Stimulated activated CD4-positive, alpha-beta T cell treated with anti-CD3 and anti-CD28 coated beads, Interleukin-4, amount 100 ng/mL, for 24 hours (primary cell): ENCODE results near the gene TM7SF2.
A peak's percentile ranks its signal among the peaks of the same experiment; 100 is the strongest.

ENCODE experiments used
- DNase-seq: peaks from one replicate; pipeline ENCODE4 v3.0.0-alpha.2; 2020

The TM7SF2 gene

GRCh38 chr11:65090628-65091027 is 21.0 kb upstream of the TM7SF2 start:
- no peak for DNase-seq

- no peak for DNase-seq
These were observed 16.2 kb upstream of the TM7SF2 start for GRCh38 chr11:65095427-65095826.

GRCh38 chr11:65095974-65096806 is 15.5 kb upstream of the TM7SF2 start, which contains the start of gene VPS51:
Gene VPS51, plus strand, starts transcription at chr11:65096214. Its CDS starts 37 bp downstream, at chr11:65096251.
- peak; percentile 89 for DNase-seq

- no peak for DNase-seq
These were observed 14.7 kb upstream of the TM7SF2 start for GRCh38 chr11:65096926-65097325.

GRCh38 chr11:65100674-65101350 is 10.9 kb upstream of the TM7SF2 start:
- DNase-seq: no peak

- DNase-seq: no peak
These were observed 9.3 kb upstream of the TM7SF2 start for GRCh38 chr11:65102142-65103095.

GRCh38 chr11:65103476-65103875 is 8.2 kb upstream of the TM7SF2 start:
- DNase-seq: no peak

DNA sequence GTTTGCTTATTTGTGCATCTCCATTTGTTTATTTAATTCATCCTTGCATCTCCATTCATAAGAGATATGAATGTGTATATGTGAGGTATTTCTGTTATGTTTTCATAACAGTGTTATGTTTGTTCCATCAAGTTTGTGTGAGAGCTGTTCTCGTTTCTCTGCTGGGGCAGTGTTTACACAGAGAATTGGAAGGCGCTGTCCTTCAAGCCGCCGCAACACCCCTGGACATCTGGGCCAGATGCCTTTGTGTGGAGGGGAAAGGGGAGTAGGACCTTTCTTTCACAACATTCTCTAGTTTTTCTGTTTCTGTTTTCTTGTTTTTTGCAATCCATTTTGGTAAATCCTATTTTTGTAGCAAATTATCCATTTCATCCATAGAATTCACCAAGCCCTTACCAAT is 7.0 kb upstream of the TM7SF2 start:
- no peak for DNase-seq

DNA sequence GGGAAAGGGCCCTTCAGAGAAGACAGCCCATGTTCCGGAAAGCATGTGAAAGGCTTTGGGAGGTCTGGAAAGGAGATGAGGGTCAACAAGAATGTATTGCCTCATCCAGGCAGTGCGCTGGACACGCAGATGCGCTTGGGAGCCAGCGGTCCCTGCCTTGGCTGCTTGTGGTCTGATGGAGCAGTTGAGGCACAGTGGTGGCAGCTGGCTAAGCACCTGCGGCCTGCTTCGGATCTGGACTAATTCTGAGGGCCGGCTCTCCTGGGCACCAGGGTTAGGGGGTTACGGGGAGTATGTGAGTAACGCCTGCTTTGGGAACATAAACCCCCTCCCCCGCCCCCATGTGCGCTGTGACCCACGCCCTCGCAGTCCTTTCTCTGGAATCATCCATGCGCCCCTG is 4.6 kb upstream of the TM7SF2 start:
- no peak for DNase-seq

DNA sequence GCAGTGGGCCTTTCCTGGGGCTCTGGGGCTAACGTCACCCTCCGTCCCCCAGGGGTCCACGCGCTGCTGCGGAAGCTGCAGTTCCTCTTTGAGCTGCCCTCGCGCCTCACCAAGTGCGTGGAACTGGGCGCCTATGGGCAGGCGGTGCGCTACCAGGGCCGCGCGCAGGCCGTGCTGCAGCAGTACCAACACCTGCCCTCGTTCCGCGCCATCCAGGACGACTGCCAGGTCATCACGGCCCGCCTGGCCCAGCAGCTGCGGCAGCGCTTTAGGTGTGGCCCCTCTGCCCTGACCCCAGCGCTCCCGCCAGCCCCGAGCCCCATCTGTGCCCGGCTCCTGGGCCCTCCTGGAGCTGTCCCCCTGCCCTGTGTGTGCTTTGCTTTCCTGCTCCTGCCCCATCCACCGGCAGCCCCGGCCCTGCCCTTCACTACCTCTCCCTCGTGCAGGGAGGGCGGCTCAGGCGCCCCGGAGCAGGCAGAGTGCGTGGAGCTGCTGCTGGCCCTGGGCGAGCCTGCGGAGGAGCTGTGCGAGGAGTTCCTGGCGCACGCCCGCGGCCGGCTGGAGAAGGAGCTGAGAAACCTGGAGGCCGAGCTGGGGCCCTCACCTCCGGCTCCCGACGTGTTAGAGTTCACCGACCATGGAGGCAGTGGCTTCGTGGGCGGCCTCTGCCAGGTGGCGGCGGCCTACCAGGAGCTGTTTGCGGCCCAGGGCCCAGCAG is 3.8 kb upstream of the TM7SF2 start:
- no peak for DNase-seq

GRCh38 chr11:65108469-65109123 is 3.1 kb upstream of the TM7SF2 start:
- no peak for DNase-seq

DNA sequence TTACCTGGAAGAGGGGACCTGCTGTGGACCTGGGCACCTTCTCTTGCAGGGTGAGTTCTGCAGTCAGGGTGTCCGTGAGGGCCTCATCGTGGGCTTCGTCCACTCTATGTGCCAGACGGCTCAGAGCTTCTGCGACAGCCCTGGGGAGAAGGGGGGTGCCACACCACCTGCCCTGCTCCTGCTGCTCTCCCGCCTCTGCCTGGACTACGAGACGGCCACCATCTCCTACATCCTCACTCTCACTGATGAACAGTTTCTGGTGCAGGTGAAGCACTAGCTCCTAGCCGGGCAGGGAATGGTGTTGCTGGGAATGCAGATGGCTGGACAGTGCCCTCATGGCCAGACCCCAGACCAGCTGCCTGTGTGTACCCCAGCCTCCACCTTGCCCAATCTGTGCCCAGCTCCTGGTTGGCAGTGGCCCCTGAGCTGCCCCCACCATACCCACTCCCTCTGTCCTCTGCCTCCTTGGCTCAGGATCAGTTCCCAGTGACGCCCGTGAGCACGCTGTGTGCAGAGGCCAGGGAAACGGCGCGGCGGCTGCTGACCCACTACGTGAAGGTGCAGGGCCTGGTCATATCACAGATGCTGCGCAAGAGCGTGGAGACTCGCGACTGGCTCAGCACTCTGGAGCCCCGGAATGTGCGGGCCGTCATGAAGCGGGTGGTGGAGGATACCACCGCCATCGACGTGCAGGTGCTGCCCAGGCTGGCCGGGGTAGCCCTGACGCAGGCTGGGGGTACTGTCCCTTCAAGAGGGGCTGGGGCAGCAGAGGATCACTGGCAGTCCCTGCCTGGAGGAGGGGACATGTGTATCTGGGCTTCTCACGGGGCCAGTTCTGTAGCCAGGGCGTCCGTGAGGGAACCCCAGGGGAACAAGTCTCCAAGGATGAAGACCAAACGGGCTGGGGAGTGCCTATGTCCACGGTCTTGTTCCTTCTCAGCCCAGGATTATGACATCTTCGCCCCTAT is 2.2 kb upstream of the TM7SF2 start:
- DNase-seq: no peak

DNA sequence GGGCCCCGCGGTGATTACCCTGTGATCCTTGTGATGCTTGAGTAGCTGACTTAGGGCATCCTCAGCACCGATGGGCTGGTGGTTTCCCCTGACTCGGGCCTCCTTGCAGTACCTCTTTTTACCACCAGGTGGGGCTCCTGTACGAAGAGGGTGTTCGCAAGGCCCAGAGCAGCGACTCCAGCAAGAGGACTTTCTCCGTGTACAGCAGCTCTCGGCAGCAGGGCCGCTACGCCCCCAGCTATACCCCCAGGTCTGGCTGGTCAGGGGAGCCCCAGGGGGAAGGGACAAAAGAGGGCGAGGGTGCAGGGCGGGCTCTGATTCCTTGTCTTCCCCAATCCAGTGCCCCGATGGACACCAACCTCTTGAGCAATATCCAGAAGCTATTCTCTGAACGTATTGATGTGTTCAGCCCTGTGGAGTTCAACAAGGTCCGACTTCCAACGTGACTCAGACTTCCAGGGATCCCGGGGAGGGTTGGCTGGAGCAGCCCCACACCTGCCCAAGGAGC is 1.3 kb upstream of the TM7SF2 start:
- DNase-seq: peak; percentile 97

GRCh38 chr11:65111159-65111743 is 421 bp upstream of the TM7SF2 start:
- DNase-seq: no peak

DNA sequence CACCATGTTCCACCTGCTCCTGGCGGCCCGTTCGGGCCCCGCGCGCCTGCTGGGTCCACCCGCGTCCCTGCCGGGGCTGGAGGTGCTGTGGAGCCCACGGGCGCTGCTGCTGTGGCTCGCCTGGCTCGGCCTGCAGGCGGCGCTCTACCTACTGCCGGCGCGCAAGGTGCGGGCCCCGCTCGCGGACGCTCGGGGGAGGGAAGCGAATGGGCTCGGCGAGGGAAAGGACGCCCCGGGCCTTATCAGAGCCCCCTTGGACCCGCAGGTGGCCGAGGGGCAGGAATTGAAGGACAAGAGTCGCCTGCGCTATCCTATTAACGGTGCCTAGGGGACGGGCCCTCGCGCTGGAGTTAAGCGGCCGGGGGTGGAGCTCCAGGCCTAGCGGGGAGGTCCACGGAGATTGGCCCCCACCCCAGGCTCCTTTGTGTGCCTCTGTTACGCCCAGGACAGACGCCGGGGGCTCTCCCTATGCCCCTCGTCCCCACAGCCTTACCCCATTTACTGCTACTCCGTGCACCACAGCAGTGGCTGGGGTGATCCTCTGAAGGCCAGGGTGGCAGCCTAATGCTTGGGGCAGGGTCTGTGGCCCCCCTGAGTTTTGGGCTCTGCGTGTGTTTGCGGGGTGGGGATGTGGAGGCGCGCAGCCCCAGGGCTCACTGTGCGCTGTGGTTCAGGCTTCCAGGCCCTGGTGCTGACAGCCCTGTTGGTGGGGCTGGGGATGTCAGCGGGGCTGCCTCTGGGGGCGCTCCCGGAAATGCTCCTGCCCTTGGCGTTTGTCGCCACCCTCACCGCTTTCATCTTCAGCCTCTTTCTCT is 1.1 kb downstream of the TM7SF2 start:
- DNase-seq: peak; percentile 75

DNA sequence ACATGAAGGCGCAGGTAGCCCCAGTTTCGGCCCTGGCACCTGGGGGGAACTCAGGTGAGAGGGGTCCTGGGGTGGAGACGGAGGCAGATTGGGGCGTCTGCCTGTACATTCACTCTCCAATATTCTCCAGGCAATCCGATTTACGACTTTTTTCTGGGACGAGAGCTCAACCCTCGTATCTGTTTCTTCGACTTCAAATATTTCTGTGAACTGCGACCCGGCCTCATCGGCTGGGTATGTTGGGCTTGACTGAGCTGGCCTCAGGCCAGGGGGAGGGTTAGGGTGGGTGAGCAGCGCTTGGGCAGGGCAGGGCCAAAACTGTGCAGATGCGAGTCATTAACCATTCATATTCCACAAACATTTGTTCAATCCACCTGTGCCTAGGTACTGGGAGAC is 1.7 kb downstream of the TM7SF2 start:
- no peak for DNase-seq

DNA sequence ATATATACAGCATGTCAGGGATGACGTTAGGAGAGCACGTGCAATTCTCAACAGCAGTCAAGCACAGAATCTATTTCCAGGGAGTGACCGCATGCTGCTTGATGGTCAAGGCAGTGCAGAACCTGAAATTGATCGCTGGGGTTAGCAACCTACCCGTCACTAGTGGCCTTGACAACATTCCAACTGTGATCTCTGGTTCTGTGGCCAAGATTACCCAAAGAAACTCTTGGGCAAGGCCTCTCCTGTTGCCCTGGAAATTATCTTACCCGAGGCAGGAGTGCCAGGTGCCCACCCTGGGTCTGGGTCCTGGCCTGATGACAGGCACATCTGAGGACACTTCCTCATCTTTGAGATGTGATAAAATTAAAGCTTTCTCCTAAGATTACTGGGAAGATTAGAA is 2.2 kb downstream of the TM7SF2 start:
- DNase-seq: no peak

- DNase-seq: no peak
These were observed 3.0 kb downstream of the TM7SF2 start for GRCh38 chr11:65114538-65115171.
